Stimulated activated CD8-positive, alpha-beta memory T cell treated with anti-CD3 and anti-CD28 coated beads, Interleukin-7, amount 100 ng/mL, for 1 hour (primary cell): ENCODE results near the gene SLC2A4.
A peak's percentile ranks its signal among the peaks of the same experiment; 100 is the strongest.
"Not testable (repeated sequence)": the region's sequence is repeated elsewhere in the genome, so short reads cannot be mapped to it uniquely, and the experiment has no call there.

ENCODE experiments used
- DNase-seq, 2 donors: peaks; one replicate each; pipeline ENCODE4 v3.0.0-alpha.2; 2020; ENCODE audit warnings: low read depth in 2 of 2

The SLC2A4 gene

DNA sequence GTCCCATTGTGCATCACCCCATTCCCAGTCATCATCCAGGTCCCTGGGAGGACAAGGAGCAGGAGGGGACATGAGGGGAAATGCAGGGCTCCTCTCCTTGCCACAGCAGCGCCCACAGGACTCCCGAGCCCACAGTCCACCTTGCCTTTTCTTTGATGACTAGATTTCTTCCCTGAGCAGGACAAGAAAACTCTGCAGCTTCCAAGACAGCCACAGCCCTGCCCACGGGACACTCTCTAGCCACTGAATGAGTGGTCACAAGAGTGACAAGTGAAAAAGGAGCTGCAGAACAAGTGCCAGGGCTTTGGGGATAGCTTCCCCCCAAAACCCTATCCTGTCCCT, 42.9 kb downstream of the SLC2A4 start:
- no peak for DNase-seq

DNA sequence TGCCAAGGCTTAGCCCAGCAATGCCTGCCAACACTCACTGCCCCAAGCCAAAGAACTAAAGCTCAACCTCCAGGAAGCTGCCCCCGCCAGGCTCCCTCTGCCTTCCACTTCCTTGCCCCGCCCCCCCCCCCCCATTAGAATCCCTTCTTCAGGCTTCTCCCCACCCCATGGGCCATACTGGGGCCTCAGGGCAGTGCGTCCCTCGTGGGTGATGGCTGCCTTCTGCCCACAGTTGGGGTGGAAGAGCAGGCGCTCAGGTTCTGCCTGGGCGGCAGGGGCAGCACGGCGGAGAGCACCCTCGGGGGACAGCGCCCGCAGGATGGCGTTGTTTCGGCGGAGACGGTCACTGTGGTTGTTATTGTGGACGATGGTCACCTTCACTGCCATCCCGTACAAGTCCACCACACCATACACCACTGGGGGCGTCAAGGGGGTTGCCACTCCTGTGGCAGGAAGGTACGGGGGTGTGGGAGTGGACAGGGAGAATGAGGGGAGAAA, 43.6 kb downstream of the SLC2A4 start:
- DNase-seq, result no peak

- DNase-seq, result no peak
Observed at GRCh38 chr17:7326186-7326585, 44.7 kb downstream of the SLC2A4 start.

GRCh38 chr17:7327056-7327455, 45.5 kb downstream of the SLC2A4 start:
- no peak for DNase-seq

DNA sequence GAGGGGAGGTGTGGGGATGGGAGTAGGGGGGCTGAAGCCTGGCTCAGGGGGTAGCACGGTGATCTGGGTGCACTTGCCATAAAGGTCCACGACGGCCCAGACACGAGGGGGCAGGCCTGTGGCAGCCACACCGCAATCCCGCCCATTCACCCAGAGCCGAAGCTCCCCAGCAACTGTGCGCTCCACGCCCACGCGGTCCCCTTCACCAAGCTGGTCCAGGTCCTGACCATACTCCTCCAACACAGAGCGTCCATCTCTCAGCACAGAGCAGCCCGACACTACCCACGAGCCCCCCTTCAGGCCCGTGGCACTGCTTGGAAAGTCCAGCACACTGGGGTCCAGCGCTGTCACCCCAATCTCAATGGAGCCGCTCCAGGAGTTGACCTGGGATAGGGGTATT, 46.0 kb downstream of the SLC2A4 start:
- DNase-seq, result no peak

GRCh38 chr17:7328009-7328408, 46.5 kb downstream of the SLC2A4 start:
- DNase-seq, result no peak

- DNase-seq, result no peak
Observed at GRCh38 chr17:7328840-7329373, 47.4 kb downstream of the SLC2A4 start, which contains the start of gene NEURL4. Gene NEURL4, minus strand, starts transcription at chr17:7329335. Its CDS starts 23 bp downstream, at chr17:7329312.

DNA sequence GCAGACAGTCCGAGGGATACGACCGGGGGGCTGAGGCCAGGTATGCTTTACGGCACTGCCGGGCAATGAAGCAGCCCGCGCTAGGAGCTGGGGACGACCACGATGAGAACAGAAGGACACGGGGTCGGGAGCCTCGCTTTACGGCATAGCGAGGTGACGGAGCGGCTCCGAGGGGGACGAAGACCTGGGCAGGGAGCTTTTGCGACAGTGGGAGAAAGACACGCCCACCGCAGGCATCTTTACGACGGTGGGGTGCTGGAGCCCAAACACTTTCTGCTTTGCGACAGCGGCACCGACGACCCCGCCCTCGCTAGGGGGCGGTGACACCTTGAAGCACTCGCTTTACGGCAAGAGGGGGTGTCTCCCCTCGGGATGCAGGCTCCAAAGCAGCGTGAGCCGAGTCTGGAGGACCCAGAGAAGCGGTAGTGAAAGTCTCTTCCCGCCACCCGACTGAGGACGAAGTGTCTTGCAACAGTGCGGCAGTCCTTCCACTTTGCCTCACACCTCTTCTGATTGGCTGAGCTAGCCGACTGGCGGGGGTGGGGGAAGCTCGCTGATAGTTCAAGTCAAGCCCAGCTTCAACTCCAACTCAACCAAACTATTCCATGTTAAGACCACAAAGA, 48.0 kb downstream of the SLC2A4 start:
- DNase-seq, result peak; percentile 91

DNA sequence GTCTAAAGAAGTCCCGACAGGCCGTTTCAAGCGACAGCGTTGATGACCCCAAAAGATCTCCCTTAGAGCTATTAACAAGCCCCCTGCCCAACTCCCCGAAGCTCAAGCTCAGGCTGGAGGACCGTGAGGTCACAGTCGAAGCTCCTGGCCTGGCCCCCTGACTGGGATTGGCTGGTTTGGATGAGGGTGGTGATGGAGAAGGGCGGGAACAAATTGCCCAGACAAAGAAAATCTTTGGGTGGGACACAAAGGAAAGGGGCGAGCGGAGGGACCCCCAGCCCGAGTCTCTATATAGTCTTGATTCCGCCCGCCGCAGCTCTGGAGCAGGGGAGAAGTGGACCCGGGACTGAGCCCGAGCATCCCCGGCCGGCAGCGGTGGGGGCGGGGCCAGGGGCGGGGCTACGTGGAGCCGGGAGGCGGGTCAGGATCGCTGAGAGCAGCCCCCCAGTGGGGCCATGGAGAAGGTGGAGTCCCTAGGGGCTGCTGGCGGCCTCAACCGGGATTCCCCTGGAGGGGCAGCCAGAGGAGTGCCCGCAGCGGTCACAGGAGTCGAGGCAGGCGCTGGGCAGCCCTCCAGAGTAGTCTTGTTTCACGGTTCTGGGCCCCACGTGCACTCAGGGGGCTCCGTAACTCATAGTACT, 48.6 kb downstream of the SLC2A4 start:
- DNase-seq, result peak in 1 of 2 donors; percentile 55

- DNase-seq, result no peak
Observed at GRCh38 chr17:7330638-7331015, 49.1 kb downstream of the SLC2A4 start.

DNA sequence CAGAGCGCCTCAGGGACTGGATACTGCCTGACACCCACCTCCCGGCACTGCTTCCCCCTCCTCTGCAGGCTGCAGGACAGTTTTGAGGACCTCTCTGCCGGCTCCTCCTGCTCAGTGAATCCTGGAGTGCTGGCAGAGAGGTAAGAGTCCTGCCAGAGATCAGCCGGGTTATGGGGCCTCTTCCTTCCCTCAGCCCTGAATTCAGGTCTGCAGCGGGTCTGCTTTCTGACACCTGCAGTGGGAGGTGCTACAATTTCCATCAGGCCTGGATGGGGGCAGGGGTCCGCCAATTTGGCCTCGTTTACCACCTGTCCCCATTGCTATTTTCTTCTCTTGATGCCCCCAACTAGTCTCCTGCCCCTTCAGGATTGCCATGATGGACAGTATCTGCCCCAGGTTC, 50.6 kb downstream of the SLC2A4 start:
- no peak for DNase-seq

- not testable (repeated sequence) for DNase-seq
Observed at GRCh38 chr17:7332600-7333069, 51.1 kb downstream of the SLC2A4 start.

DNA sequence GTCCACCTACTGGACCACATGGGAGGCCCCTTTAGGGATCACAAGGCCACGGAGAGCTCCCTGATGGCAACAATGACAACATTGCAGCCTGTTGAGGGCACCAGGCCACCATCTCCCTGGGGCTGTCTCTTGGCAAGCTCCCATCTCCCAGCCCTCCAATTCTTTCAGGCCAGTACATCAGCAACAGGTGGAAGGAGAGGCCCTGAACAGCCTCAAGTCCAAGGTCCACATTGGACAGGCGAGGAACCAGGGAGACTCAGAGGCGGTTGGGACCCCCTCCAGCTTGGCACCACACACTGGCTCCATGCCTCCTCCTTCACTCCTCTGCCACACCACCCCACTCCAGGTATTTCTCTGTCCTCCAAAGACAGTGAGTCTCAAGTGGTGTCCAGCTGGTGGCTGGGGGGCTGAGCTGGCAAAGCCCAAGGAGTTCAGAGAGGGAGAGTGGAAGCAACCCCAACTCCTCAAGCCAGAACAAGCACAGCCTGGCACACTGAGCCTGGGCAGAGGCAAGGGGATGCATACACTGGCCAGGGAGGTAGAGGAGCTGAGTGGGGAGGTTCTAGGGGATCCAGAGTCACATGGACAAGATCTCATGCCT, 53.5 kb downstream of the SLC2A4 start:
- no peak for DNase-seq

GRCh38 chr17:7335765-7336164, 54.2 kb downstream of the SLC2A4 start:
- DNase-seq, result not testable (repeated sequence)

DNA sequence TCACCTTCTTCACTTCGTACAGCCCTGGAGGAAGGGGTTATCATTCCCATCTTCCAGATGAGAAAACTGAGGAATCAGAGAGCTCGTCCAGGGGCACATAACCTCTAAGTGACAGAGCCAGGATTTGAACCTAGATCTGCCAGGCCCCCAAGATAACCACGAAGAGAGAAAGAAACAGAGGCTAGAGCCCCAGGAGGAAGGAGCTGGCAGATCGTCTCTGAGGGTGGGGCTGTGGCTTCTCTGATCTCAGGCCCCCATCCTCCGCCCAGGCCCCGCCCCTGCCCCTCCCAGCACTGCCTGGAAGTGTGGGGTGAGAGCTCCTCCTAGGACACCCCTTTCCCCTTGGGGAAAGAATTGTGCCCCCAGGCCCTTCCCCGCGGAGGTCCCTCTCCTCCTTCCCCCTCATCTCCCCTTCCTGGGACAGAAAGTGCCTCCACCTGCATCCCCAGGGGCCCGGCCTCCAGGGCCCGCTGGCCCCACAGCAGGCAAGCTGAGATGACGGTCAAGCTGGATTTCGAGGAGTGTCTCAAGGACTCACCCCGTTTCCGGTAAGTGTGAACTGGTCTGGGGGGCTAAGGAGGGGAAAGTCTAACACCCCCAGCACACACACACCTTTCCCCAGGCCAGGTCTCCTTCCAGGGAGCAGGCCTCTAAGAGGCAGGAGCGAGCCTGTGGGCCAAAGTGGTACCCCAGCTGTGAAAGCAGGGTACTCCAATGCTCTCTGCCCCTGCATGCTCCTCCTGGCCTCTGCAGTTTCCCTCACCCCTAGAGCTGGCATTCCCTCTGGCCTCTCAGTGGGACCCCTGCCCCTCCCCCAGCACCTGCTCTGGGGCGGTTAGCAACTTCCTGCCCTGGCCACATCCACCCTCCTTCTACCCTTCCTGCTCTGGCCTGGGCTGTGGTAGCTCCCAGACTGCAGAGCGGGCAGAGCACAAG, 55.0 kb downstream of the SLC2A4 start, which contains the start of gene ACAP1:
Gene ACAP1 (plus strand): TSS at position 290 of the 936 bp plus-strand sequence. CDS start 206 bp downstream, at position 496.
- DNase-seq, result peak; percentile 66 to 77

DNA sequence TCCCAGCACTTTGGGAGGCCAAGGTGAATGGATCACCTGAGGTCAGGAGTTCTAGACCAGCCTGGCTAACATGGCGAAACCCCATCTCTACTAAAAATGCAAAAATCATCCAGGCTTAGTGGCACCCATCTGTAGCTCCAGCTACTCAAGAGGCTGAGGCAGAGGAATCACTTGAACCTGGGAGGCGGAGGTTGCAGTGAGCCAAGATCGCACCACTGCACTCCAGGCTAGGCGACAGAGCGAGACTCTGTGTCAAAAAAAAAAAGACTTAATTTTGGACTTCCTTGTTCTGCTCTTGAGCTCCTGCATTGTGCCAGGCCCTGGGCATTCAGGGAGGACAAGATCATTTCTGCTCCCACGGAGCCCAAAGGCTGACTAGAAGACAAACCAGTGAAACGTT, 56.1 kb downstream of the SLC2A4 start:
- DNase-seq, result not testable (repeated sequence)
